ENCODE results near the gene TSTD1. TPM values are rescaled to one million over a fixed set of nuclear protein-coding genes. Genes with fewer than 3 reads are reported as not detected.

TSTD1 gene
- total and polyA plus RNA-seq, 2 experiments from 2014 or later: not detected

DNA sequence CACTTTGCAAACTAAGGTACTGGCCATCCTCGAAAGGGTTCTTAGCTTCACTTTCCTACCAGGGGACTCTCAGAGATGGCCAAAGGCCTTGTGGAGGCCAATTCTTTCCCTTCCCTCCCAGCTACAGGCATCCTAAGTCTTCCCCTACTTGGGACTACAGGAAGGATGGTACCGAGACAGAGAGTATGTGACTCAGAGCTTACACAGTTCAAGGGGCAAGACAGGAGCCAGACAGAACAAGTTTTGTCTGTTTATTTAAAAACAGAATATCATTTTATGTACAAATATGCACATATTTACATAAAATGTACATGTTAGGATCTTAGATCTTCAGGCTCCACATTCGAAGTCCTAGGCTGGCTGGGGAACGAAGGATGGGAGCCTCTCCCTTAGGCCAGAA lies 32.0 kb upstream of the TSTD1 start:
- H3K79me2 ChIP-seq (ENCODE audit: insufficient read depth): no peaks in the 10 kb centered on the region
- no peak overlapping the region for H3K4me2 ChIP-seq (ENCODE audit: unreplicated experiment)
- no peak overlapping the region for H2AFZ ChIP-seq

DNA sequence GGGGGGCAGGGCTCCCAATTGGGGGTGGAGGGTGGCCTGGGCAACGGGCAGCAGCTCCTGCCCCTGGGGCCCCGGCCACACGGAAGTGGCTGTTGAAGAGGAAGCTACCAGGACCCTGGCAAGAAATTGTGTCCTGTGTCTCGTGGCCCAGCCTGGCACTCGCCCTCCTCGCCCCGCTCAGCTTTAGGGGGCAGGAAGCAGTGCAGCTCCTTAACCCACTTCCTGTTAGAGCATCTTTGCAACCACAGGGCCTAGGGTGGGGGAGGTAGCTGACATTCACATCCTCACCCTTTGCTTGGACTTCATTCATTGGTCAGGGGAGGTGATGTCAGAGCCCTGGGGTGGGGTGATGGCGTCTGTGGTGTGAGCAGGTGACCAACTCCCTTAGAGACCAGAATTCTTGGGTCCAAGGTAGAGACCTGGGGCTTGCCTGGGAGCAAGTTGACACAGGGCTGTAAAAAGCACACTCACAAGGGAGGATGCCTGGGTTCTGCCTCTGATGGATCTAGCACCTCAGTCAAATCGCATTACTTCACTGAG lies 31.0 kb upstream of the TSTD1 start, which contains the start of gene ARHGAP30:
Gene ARHGAP30, minus strand, starts transcription at position 161 of the 540 bp plus-strand sequence. CDS start 267 bp downstream, outside the sequence.
- DNase-seq: no peak
- no peaks in the 10 kb centered on the region for H3K4me1 ChIP-seq (ENCODE audit: insufficient read depth)
- no peaks in the 10 kb centered on the region for H3K79me2 ChIP-seq (ENCODE audit: insufficient read depth)
- H3K27ac ChIP-seq: no peak within 1 kb of the TSS
- in situ Hi-C loops (cut with MboI): no loop called here
- H3K9me2 ChIP-seq (ENCODE audit: insufficient read depth): no peaks in the 10 kb centered on the region
- no peak within 1 kb of the TSS for H3K4me3 ChIP-seq
- H3F3A ChIP-seq (ENCODE audit: insufficient read depth): no peaks in the 10 kb centered on the region
- WGBS, 2 experiments (ENCODE audit: low coverage in 1 of 2, low lambda C conversion rate in 2 of 2, missing lambda C conversion rate in 2 of 2): 82 to 83% methylated on average over 9 of the region's 9 CpGs
- H3K36me3 ChIP-seq (ENCODE audit: low read depth): no peaks in the 10 kb centered on the region
- H3K9me3 ChIP-seq (ENCODE audit: low read depth): no peaks in the 10 kb centered on the region
- no peak within 1 kb of the TSS for H3K9ac ChIP-seq
- TF ChIP-seq EZH2 (IDR thresholded peaks at IDR 0.05; ENCODE audit: insufficient read depth, poor library complexity, severe bottlenecking): no peak
- no peak for TF ChIP-seq EZH2phosphoT487 (IDR thresholded peaks at IDR 0.05; ENCODE audit: insufficient read depth, low read depth)
- H3K27me3 ChIP-seq (replicated peaks; ENCODE audit: insufficient read depth): no peaks in the 10 kb centered on the region
- H2AFZ ChIP-seq: no peak within 1 kb of the TSS
- H3K4me2 ChIP-seq (ENCODE audit: unreplicated experiment): no peak within 1 kb of the TSS
- H4K20me1 ChIP-seq (ENCODE audit: insufficient read depth): no peaks in the 10 kb centered on the region

More for the DNA sequence above, 32.0 kb upstream of the TSTD1 start:
- Histone ChIP-seq H3K4me1 (ENCODE audit: insufficient read depth) (no peaks in the 10 kb centered on the region), H3K4me3 (no peak overlapping the region), H3K9me2 (ENCODE audit: insufficient read depth) (no peaks in the 10 kb centered on the region), H3K9me3 (ENCODE audit: low read depth) (no peaks in the 10 kb centered on the region), H3K36me3 (ENCODE audit: low read depth) (no peaks in the 10 kb centered on the region), H3F3A (ENCODE audit: insufficient read depth) (no peaks in the 10 kb centered on the region), H3K27ac (no peak overlapping the region), H3K9ac (no peak overlapping the region), H4K20me1 (ENCODE audit: insufficient read depth) (no peaks in the 10 kb centered on the region), H3K27me3 (replicated peaks; ENCODE audit: insufficient read depth) (no peaks in the 10 kb centered on the region)
- WGBS, 2 experiments (ENCODE audit: low coverage in 1 of 2, low lambda C conversion rate in 2 of 2, missing lambda C conversion rate in 2 of 2): 83 to 90% methylated on average over 4 of the region's 4 CpGs
- TF ChIP-seq EZH2phosphoT487 (IDR thresholded peaks at IDR 0.05; ENCODE audit: insufficient read depth, low read depth): no peak
- TF ChIP-seq EZH2 (IDR thresholded peaks at IDR 0.05; ENCODE audit: insufficient read depth, poor library complexity, severe bottlenecking): no peak
- in situ Hi-C loops (cut with MboI): no loop called here
- no peak for DNase-seq

DNA sequence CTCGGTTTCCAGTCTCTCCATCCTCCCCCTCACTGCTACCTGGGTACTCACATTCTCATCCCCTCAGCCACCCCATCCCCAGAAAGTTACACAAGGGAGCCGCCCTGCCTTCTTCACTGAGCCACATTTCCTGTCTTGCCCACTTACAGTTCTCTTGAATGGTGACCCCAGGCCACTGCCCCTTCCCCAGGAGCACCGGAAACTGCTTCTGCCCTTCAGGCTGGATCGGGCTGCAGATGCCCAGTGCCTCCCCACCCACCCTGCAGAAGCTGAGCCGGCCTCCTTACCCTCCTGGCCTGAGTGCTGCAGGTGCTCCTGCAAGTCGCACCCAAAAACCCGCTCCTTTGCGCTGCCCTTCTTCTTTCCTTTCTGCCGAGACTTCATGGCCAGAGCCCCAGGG lies 30.5 kb upstream of the TSTD1 start:
- Histone ChIP-seq H2AFZ (no peak overlapping the region), H3F3A (ENCODE audit: insufficient read depth) (no peaks in the 10 kb centered on the region), H3K4me1 (ENCODE audit: insufficient read depth) (no peaks in the 10 kb centered on the region), H3K36me3 (ENCODE audit: low read depth) (no peaks in the 10 kb centered on the region), H3K4me3 (no peak overlapping the region), H4K20me1 (ENCODE audit: insufficient read depth) (no peaks in the 10 kb centered on the region), H3K27ac (no peak overlapping the region), H3K79me2 (ENCODE audit: insufficient read depth) (no peaks in the 10 kb centered on the region), H3K4me2 (ENCODE audit: unreplicated experiment) (no peak overlapping the region), H3K27me3 (replicated peaks; ENCODE audit: insufficient read depth) (no peaks in the 10 kb centered on the region), H3K9me2 (ENCODE audit: insufficient read depth) (no peaks in the 10 kb centered on the region), H3K9ac (no peak overlapping the region), H3K9me3 (ENCODE audit: low read depth) (no peaks in the 10 kb centered on the region)
- 84 to 95% methylated on average over 8 to 9 of the region's 9 CpGs for whole genome bisulfite sequencing, 2 experiments (ENCODE audit: low coverage in 1 of 2, low lambda C conversion rate in 2 of 2, missing lambda C conversion rate in 2 of 2)
- in situ Hi-C loops (cut with MboI): no loop called here
- DNase-seq: no peak
- no peak for TF ChIP-seq EZH2 (IDR thresholded peaks at IDR 0.05; ENCODE audit: insufficient read depth, poor library complexity, severe bottlenecking)
- TF ChIP-seq EZH2phosphoT487 (IDR thresholded peaks at IDR 0.05; ENCODE audit: insufficient read depth, low read depth): no peak

DNA sequence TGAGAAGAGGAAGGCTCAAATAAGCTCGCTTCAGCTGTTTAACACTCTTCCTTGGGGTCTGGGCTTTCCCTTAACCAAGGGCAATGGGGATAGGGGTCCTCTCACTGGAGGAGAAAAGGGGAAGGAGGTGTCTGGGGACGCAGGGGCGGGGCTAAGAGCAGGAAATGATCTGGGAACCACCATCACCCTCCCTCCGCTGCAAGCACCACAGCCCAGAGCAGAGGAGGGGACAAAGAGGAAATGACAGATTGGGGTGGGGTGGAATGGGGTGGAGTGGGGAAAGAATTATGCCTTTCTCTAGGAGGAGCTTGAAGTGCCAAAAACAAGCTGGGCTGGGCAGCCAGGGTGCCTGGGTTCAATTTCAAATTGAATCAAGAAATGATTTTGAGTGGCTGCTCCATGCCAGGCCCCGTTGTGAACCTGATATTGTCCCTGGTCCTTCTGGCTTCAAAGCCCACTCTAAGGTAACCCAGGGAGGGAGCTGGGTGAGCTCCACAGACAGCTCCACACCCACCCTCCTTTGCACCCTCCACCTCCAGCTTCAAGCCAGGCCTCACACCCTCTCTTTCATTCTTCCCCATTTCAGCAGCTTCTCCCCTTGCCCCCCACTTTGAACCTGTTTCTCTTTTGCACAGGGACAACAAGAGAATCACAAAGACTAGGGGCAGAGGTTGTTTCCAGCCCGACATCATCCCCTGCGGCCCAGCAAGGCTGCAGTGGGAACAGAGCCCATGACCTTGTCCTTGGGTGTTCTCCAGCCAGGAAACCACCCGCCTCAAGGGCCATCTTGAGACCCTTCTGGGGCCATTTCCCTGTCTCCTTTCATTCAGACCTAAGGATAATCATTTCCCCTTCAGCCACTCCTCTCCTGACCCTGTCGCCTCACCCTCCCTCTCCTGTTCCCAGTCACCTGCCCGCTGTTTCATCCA lies 29.8 kb upstream of the TSTD1 start:
- no peak overlapping the region for H3K4me2 ChIP-seq (ENCODE audit: unreplicated experiment)
- H3K27me3 ChIP-seq (replicated peaks; ENCODE audit: insufficient read depth): no peaks in the 10 kb centered on the region
- no peaks in the 10 kb centered on the region for H3F3A ChIP-seq (ENCODE audit: insufficient read depth)
- H3K4me3 ChIP-seq: no peak overlapping the region
- H3K79me2 ChIP-seq (ENCODE audit: insufficient read depth): no peaks in the 10 kb centered on the region
- H3K36me3 ChIP-seq (ENCODE audit: low read depth): no peaks in the 10 kb centered on the region
- TF ChIP-seq EZH2phosphoT487 (IDR thresholded peaks at IDR 0.05; ENCODE audit: insufficient read depth, low read depth): no peak
- TF ChIP-seq EZH2 (IDR thresholded peaks at IDR 0.05; ENCODE audit: insufficient read depth, poor library complexity, severe bottlenecking): no peak
- no peaks in the 10 kb centered on the region for H3K4me1 ChIP-seq (ENCODE audit: insufficient read depth)
- H3K9ac ChIP-seq: no peak overlapping the region
- WGBS, 2 experiments (ENCODE audit: low coverage in 1 of 2, low lambda C conversion rate in 2 of 2, missing lambda C conversion rate in 2 of 2): 76 to 82% methylated on average over 10 of the region's 10 CpGs
- H2AFZ ChIP-seq: peak overlapping the region; percentile 58
- H3K9me3 ChIP-seq (ENCODE audit: low read depth): no peaks in the 10 kb centered on the region
- no peak overlapping the region for H3K27ac ChIP-seq
- DNase-seq: no peak
- no peaks in the 10 kb centered on the region for H3K9me2 ChIP-seq (ENCODE audit: insufficient read depth)
- in situ Hi-C loops (cut with MboI): no loop called here
- no peaks in the 10 kb centered on the region for H4K20me1 ChIP-seq (ENCODE audit: insufficient read depth)
